NCI-H1694 treated with DMSO at 0.1 percent for 48 hours (cell line): Measurements from ENCODE around the gene RXRA.

Experiments used
- DNase-seq: peaks from one replicate; lab custom pipeline; 2025; lab: John Stamatoyannopoulos, UW

Gene RXRA

DNA sequence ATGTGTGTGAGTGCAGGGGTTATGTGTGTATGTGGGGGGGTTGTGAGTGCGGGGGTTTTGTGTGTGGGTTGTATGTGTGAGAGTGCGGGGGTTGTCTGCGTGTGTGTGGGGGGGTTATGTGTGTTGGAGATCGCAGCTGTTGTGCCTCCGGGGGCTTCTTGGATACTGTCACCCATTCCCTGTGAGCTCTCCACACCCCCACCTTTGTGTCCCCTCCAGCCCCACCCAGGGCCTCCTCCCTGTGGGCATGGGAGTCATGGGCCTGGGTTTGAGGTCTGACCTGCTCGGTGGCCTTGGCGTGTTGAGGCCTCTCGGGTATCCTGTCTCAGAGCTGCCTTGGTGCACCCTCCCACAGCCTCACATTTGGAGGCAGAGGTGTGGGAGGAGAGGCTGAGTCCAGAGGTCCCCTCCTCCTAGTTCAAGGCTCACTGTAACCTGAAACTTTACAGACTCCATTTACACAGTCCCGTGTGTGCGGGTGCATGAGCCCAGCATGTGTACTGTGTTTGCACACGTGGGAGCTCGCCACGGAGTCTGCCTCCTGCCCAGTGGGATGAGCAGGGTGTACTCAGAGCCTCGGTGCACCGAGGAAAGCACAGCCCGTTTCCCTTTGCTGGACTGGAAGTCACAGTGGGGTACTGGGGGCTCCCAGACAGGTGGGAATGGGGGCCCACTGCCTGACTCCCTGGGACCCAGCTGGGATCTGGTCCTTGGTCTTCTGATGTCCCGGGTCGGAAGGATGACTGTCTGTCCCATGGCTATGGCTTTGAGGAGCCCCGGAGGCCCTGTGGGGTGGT, 43.4 kb downstream of the RXRA start:
- no peak for DNase-seq

- DNase-seq: no peak
These were observed 43.9 kb downstream of the RXRA start for GRCh38 chr9:134370213-134370492.

GRCh38 chr9:134370638-134371037, 44.4 kb downstream of the RXRA start:
- DNase-seq: no peak

- no peak for DNase-seq
These were observed 45.5 kb downstream of the RXRA start for GRCh38 chr9:134371731-134372130.

DNA sequence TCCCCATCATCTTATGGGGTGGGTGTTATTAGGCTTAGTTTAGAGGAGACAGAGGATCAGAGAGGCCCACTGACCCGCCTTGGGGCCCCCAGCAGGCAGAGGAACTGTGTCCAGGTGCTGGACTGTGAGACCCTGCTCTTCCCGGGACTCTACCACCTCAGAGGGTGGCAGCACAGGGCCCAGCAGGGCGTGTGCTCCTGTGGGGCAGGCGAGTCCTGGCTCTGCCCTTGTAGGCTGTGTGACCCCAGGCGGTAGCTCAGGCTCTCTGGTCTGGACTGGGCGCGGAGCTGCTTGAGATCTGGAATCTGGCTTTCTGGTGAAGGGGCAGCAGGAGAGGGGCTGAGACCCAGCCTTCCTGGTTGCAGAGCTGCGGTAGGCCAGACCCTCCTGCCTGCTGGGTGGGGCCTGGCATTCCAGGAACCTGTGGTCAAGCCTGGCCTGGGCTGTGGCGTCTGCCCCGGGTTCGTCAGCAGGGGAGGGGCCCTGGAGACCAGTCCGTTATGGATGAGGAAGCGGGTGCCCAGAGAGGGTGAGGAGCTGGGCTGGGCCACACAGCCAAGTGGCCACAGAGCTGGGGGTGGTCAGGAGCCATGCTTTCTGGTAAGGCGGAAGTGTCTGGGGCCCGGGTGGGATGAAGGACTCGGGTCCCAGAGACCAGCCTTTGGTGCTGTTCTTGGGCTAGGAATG, 46.5 kb downstream of the RXRA start:
- no peak for DNase-seq

DNA sequence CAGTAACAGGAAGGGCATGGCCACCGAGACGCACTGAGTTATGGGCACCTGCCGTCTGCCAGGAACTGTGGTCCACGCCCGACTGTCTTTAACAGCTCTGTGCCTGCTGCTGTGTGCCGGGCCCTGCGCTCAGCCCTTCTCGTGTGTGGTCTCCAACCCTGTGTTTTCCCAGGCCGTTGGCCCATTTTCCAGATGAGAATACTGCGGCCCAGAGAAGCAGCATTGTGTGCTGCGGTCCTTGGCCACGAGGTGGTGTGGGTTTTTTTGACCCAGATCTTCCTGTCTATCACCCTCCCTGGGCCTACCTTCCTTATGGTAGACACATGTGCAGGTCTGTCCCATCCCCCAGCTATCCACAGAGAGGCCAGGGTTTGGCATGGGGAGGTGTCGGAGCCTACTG, 47.0 kb downstream of the RXRA start:
- DNase-seq: no peak

DNA sequence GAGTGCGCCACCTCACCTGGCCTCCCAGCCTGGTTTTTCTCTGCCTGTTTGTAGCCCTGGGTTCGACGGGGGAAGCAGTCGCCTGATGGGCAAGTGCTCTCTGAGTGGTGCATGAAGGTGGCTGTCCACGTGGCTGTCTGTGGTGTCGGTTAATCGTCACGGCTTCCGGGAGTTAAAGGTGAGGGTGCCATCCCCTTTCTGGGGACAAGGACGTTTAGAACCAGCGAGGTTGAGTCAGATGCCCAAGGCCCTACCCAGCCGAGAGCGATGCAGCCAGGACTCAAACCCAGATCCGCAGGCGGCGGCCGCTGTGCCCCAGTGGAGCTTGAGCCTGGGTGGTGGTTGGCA, 47.7 kb downstream of the RXRA start:
- DNase-seq: no peak

DNA sequence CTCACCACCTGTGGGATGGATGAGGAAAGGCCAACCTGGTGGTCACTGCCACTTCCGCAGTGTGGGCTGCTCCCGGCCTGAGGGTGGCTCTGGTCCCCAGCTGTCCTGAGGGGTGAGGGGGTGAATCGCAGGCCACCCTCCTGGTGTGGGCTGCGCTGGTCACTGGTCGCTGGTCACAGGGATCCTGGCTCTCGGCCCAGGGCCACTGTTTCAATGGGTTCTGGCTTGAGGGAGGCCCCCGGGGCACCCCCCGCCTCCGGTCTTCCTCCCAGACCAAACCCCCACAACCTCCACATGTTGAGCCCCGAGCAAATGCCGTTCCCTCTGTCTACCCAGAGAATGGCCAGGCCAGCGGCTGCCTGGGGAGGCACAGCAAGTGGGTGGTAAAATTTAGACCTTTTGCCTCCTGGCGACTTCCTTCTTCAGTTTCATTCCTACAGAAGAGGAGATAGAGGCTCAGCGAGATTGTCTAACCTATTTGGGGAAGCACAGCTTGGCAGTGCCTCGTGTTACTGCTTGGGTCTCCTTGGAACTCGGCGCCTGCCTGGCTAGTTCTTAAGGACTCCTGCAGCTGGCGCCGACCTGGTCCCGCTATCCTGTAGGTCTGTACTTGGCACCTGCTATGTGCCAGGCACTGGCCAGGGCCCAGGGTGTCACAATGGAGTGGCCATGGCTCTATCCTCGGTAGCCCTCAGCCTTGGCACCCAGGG, 48.2 kb downstream of the RXRA start:
- no peak for DNase-seq

DNA sequence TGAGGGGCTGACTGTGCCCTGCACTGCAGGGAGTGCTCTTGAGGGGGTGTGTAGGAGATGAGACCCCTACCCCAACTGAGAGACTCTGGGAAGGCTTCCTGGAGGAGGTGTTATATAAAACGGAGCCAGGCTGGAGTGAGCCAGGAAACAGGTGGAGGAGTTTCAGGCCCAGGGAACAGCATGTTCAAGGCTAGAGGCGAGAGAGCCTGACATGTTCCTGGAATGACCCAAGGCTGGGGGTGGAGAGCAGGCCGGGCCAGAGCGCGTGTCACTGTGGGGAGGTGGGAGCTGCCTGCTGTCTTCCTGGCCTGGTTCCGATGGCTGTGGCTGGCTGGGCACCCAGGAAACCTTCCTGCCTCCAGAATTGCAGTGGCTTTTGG, 48.7 kb downstream of the RXRA start:
- no peak for DNase-seq

DNA sequence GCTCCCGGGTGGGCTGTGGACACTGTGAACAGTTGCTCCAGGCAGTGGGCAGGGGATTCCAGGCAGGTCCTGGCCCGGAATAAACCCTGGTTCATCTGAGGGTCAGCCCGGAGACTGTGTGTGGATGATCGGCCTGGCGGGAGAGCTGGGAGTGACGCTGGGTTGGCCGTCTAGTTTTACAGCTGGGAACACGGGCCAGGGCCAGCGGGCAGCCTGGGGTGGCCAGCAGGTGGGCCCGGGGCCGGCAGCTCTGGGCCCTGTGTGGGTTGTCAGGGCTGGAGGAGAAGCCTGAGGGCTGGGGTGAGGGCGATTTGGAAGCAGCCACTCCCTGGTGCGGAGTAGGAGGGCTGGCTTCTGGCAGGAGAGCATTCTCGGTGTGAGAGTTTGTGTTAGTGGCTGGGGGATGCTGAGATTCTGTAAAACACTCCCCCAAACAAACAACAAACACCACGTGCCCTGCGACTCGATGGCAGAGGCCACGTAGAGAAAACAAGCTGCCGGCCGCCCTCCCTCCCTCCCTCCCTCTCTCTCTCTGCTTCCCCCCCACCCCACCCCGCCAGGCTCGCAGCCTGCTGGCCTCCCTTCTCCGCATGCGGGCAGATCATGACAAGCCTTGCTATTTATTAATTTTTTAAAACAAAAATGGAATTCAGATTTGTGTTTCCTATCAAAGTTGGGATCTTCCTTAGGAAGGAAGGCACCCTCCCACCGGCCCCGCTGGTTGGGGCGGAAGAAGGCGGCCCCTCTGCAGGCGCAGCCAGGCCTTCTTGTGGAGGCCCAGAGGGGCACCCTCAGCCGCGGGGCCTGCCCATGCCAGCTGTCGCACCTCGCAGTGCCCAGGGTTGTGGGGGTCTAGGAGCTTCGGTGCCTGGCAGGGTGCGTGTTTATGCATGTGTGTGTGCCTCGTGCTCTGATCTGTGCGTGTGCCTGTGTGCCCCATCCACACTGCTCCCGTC, 49.5 kb downstream of the RXRA start:
- DNase-seq: peak; percentile 44

GRCh38 chr9:134376386-134377142, 50.3 kb downstream of the RXRA start:
- no peak for DNase-seq

DNA sequence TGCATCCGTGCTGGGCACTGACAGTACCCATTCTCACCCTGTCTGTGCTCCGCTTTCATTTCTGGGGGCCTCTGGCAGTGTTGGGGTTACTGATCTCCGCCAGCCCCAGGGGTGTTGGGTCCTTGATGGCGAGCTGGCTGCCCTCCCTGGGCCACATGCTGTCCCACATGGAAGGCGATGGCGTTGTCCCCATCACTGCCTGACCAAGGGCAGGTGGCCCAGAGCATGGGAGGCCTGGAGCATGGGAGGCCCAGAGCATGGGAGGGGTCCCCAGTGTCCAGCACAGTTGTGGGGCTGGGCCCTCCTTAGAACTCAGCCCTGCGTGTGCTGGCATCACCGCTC, 50.9 kb downstream of the RXRA start:
- DNase-seq: no peak

DNA sequence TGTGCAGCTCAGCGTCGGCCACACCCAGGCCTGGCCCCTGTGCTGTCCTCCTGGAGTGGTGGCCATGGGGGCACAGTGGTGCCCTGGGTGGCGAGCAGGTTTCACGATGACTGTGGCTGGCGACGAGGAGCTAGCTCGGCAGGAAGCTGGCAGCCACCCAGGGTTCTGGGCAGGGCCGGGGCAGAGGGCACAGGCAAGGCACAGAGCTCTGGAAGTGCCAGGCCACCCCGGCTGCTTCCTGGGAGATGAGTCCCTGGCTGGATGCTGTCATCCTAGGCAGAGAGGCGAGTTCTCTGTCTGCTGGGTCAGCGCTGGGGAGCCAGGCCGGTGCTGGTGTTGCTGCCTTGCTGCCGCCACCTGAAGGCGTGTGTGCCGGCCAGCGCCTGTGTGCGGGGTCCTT, 51.7 kb downstream of the RXRA start:
- DNase-seq: no peak

GRCh38 chr9:134378901-134379338, 52.7 kb downstream of the RXRA start:
- DNase-seq: no peak

- no peak for DNase-seq
These were observed 53.6 kb downstream of the RXRA start for GRCh38 chr9:134379831-134380365.

- DNase-seq: no peak
These were observed 54.5 kb downstream of the RXRA start for GRCh38 chr9:134380542-134381271.

GRCh38 chr9:134381272-134381661, 55.0 kb downstream of the RXRA start:
- no peak for DNase-seq

GRCh38 chr9:134381671-134382516, 55.6 kb downstream of the RXRA start:
- no peak for DNase-seq

DNA sequence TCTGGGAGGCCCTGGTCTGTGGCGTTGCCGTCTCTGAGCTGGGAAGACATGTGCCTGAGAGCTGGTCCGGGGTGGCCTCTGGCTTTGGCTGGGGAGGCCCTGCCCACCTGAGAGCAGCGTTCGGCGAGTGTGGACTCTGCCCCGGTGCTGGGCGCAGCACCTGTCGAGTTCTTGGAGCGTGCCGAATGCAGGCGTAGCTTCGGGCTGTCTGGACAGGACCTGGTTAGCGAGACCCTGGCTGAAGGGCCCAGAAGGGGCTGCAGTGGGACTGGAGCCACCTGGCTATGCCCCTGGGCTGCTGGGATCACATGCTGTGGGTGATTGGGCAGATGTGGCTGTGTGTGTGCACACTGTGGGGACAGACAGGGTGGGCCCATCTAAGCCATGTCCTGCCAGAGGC, 56.5 kb downstream of the RXRA start:
- DNase-seq: no peak

- no peak for DNase-seq
These were observed 56.9 kb downstream of the RXRA start for GRCh38 chr9:134383148-134383547.
